NCI-H2196 treated with DMSO at 0.1 percent for 48 hours (cell line): ENCODE measurements around the gene TBC1D3I.
"Not testable (repeated sequence)": the region's sequence is repeated elsewhere in the genome, so short reads cannot be mapped to it uniquely, and the experiment has no call there.

Experiments used
- DNase-seq: peaks from one replicate; lab custom pipeline; 2025; ENCODE audit not compliant: unreplicated experiment; lab: John Stamatoyannopoulos, UW

Gene TBC1D3I

DNA sequence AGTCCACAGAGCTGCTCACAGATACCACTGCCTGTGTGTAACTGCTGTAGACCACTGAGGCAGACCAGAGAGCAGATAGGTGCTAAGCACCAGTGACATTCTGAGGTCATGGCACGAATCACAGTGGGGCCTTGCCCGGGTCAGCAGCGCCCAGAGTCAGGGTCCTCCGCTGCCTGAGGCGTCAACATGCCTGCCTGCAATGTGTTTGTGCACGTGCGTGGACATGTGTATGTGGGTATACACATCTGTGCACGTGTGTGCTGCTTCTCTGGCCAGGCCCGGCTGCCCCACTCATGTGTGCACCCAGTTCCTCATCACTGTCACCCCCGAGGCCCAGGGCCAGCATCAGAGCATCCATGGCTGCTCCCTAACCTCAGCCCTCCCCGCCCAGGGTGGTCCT lies at the start of gene TBC1D3I:
TBC1D3I (minus strand) TSS at position 101 of the 400 bp plus-strand sequence. CDS start 1,585 bp downstream, outside the sequence.
- DNase-seq, result not testable (repeated sequence)

DNA sequence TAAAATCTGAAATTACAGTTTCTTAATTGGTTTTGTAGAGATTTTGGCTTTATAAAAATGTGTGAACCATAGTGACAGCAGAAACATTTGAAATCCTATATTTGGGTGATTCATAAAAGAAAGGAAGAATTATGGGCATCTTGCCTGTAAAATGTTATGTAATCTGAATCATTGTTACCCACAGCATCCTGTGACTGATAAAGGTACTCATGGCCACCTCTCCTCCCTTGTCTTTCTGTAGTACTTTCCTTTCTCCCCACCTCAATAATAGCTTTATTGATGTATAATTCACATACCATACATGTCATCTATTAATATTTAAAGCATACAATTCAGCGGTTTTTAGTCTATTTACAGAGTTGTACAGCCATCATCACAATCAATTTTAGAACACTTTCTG lies 30.8 kb upstream of the TBC1D3I start:
- DNase-seq, result not testable (repeated sequence)

DNA sequence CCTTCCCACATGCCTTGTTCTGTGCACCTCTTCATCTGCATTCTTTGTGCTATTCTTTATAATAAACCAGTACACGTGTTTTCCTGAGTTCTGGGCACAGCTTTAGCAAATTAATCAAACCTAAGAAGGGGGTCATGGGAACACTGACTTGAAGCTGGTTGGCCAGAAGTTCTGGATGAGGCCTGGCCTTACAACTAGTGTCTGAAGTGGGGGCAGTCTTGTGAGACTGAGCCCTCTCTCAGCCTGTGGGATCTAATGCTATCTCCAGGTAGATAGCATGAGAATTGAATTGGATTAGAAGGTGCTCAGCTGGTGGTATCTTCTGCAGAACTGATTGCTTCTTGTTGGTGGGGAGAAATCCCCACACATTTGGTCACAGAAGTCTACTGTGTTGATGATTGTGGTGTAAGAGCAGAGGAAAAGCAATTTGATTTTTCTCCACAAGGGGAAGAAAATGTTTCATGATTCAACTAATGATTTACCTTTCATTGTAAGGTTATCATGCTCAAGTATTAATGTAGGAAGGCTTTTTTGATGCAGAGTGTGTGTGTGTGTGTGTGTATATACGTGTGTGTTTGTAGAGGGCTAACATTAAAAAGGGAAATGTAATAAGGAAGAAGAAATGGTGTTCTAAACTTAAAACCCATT lies 25.7 kb upstream of the TBC1D3I start:
- DNase-seq, result not testable (repeated sequence)

DNA sequence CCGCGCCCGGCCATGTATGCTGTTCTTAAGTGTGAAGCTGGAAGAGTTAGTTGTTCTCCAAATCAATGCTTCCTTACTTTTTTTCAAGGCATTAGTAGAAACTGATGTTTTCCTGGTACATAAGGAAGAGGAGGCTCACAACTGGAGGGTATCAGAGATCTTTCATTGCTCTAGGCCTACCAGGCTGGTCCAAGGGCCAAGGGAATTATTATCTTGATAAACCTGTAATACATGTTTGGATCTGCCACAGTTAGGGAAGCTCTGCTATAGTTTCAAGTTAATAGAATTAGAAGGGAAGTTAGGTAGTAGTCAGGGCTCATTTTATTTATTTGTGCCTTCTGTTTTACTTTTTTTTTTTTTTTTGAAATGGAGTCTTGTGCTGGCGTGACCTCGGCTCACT lies 19.8 kb upstream of the TBC1D3I start:
- DNase-seq, result not testable (repeated sequence)

DNA sequence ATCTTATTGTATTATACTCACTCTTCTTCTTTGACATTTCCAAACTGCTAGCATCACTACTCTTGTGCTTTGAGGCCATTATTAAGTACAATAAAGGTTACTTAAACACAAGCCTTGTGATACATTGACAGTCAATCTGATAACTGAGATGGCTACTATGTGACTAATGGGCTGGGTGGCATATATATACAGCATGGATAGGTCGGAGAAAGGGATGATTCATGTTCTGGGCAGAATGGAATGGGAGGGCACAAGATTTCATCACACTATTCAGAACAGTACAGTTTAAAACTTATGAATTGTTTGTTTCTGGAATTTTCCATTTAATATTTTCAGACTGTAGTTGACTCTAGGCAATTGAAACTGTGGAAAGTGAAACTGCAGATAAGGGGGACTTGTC lies 18.9 kb upstream of the TBC1D3I start:
- not testable (repeated sequence) for DNase-seq

DNA sequence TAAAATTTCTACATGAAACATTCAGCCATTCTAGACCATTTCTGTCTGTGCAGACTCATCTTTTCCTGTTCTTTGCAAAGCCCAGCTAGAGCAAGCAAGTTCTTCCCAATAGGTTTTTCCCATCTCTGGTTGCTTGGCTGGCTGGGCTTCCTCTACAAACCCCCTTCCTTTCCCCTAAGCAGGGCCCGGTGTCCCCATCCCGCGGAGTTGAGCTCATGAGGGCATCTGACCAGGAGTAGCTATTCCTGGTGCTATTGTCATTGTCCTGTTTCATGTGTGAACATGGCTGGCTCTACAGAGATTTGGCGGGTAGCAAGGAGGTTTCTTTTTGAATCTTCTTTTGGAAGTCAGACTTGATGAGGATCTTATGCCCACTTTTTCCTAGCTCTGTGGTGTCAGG lies 22.3 kb downstream of the TBC1D3I start:
- not testable (repeated sequence) for DNase-seq

DNA sequence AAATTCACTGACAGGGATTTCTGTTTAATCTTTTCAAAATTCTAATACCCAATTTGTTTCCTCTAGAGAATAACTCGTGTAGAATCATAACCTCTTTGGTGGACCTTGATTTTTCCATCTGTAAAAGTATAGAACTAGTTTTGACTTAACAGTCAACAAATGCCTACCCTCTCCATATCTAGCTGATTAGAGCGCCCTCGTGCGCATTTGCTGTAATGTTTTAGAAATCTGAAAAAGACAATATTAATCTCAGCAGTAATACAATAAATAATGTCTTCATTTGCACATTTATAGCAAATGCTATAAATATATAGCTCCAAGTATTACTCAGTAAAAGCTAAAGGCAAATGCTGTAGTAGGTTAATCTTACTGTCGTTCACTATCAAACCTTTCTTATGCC lies 34.7 kb downstream of the TBC1D3I start:
- DNase-seq, result not testable (repeated sequence)

DNA sequence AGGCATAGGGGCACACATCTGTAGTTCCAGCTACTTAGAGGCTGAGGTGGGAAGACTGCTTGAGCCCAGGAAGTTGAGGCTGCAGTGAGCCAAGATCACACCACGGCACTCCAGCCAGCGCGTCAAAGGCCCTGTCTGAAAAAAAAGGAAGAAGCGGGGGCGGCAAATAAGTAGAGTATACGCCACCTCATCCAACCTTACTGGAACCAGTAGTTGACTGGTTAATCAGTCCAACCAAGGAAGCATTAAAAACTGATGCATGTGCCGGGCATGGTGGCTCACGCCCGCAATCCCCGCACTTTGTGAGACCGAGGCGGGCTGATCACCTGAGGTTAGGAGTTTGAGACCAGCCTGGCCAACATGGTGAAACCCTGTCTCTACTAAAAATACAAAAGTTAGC lies 41.4 kb downstream of the TBC1D3I start:
- not testable (repeated sequence) for DNase-seq

DNA sequence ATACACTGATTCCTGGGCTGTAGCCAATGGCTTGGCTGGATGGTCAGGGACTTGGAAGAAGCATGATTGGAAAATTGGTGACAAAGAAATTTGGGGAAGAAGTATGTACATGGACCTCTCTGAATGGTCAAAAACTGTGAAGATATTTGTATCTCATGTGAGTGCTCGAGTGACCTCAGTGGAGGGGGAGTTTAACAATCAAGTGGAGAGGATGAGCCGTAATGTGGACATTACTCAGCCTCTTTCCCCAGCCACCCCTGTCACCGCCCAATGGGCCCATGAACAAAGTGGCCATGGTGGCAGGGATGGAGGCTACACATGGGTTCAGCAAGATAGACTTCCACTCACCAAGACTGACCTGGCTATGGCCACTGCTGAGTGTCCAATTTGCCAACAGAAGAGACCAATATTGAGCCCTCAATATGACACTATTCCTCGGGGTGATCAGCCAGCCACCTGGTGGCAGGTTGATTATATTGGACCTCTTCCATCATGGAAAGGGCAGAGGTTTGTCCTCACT lies 42.7 kb downstream of the TBC1D3I start:
- DNase-seq, result not testable (repeated sequence)

DNA sequence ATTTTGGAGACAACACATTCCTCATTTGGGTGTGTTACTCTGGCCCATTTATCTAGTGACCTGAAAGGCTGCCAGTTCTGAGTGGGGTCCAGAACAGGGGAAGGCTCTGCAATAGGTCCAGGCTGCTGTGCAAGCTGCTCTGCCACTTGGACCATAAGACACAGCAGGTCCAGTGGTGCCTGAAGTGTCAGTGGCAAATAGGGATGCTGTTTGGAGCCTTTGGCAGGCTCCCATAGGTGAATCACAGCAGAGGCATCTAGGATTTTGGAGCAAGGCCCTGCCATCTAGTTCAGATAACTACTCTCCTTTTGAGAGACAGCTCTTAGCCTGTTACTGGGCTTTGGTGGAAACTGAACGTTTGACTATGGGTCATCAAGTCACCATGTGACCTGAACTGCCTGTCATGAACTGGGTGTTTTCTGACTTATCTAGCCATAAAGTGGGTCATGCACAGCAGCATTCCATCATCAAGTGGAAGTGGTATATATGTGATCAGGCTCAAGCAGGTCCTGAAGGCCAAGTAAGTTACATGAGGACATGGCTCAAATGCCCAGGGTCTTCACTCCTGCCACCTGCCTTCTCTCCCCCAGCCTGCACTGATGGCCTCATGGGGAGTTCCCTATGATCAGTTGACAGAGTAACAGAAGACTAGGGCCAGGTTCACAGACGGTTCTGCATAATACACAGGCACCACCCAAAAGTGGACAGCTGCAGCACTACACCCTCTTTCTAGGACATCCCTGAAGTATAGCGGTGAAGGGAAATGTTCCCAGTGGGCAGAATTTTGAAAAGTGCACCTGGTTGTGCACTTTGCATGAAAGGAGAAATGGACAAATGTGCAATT lies 43.4 kb downstream of the TBC1D3I start:
- not testable (repeated sequence) for DNase-seq

DNA sequence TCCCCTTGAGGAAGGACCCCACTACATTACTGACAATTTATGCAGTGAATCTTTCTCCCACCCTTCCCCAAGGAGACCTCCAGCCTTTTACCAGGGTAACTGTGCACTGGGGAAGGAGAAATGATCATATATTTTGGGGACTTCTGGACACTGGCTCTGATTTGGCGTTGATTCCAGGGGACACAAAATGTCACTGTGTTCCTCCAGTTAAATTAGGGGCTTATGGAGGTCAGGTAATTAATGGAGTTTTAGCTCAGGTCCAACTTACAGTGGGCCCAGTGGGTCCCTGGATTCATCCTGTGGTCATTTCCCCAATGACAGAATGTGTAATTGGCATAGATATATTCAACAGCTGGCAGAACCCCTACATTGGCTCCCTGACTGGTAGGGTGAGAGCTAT lies 44.8 kb downstream of the TBC1D3I start:
- DNase-seq, result not testable (repeated sequence)

DNA sequence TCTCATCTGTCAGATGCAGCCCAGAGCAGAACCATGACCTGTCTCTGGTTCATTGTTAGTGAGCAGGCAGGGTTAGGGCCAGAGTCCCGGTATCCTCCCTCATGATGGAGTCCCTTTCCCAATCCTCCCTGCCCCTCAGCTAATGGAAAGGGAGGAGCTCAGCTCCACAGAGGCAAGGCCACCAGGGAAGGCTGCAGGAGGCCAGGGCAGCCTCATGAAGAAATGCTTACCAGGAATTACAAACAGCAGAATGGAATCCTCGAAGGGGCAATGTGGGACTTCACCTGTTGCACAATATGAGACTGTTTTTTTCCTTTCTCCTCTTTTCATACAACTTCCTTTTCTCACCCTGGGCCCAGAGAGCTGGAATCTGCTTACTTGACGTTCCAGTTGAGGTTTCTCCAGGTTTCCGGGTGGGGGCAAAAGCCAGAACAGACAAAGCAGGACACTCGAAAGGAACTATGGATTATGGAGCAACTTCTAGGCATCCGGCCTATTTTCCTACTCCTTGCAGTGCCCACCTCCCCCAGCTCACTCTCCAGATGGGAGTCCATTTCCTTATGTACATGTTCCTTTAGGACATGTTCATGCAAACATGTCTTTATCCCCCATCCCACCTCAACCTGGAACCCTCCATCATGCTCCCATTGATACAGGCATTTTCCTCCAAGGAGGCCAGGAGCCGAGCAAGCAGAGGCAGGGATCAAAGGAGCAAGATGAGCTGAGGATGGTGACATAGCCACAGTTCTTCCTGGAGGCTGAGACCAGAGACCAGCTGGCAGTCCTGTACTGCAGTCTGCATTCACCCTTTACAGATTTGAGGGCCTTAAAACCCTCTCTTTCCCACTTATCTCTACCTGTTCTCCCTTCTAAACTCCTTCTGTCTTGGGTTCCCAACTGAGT lies 48.7 kb downstream of the TBC1D3I start:
- not testable (repeated sequence) for DNase-seq

DNA sequence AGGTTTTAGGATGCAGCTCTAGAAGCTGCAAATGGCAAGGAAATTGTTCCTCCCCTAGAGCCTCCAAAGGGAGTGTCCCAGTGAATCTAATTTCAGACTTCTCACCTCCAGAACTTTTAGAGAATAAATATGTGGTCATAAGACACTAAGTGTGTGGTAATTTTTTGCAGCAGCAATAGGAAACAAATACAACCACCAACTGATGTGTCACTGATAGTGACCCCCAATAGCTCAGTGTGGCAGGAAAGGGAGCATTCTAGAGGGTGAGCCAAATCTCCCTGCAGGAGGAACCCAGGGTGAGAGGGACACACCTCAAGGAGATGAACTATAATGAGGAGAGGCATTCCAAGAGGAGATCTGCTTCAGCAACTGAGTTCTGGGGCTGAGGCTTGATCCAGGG lies 49.5 kb downstream of the TBC1D3I start:
- no peak for DNase-seq

DNA sequence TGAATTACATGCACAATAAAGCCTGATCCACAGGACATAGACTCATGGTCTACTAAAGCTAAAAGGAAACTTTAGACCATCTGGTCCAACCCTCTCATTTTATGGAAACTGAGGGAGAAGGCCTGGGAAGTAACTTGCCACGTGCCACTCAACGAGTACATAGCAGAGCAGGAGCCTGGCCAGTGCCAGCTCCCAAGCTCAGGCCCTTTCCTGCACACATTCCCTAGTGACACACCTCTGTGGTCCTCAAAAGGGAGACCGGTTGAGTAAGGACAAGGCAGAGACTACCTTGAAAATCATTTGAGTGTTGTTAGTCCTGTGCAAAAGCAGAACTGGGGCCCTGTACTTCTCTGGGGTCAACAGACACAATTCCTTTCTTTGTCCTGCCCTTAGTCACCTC lies 50.7 kb downstream of the TBC1D3I start:
- DNase-seq, result no peak

DNA sequence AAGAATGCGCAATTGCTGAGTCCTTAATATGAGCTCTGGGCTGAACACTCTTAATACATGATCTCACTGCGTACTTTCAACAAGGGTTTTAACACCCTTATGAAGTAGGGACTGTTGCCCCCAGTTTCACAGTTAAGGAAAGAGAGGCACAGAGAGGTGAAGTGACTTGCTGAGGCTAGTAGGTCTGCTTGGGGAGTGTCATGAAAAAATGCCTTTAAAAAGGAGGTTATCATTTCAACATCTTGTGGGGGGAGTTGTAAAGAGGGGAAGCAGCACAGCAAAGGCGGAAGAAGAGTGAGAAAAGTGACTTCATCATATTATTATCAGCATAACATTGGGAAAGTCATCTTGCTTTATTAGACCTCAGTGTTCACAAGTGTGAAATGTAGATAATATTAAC lies 51.4 kb downstream of the TBC1D3I start:
- no peak for DNase-seq

DNA sequence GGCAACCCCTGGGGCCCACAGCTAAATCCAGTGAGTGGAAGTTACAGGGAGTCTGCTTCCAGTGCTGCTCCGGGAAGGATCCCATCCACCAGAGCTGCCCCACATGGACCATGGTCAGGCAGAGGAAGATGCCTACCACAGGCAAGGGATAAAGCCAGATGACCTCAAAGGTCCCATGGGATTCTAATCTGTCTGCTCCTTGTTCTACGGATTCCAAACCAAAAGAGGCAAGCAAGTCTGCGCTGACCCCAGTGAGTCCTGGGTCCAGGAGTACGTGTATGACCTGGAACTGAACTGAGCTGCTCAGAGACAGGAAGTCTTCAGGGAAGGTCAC lies 52.1 kb downstream of the TBC1D3I start:
- no peak for DNase-seq

DNA sequence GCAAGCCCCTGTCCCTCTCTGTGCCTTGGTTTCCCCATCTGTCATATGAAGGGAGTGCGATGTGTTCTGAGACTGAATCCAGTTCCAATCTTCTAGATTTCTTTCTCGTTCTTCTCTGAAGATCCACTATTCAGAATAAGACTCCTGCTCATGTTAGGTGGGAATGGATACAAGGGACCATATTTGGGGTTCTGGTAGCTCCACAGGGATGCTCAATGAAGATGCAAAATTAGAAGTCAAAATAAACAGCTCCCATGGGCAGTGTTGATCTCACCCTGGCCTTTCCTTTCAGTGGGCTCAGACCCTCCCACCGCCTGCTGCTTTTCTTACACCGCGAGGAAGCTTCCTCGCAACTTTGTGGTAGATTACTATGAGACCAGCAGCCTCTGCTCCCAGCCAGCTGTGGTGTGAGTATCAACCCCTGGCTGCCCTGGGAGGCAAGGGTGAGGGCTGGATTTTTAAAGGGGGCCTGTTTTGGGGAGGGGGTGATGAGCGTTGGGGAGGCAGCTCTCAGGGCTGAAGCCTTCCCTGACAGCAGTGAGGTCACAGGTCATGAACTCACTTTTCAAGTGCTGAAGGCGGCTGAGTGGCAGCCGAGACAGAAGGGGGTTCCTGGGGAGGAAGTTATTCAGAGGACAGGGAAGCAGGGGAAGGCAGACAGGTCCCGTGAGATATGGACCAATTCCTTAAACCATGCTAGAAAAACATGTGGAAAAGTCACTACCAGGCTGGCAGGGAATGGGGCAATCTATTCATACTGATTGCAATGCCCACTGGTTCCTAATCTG lies 52.7 kb downstream of the TBC1D3I start:
- not testable (repeated sequence) for DNase-seq

DNA sequence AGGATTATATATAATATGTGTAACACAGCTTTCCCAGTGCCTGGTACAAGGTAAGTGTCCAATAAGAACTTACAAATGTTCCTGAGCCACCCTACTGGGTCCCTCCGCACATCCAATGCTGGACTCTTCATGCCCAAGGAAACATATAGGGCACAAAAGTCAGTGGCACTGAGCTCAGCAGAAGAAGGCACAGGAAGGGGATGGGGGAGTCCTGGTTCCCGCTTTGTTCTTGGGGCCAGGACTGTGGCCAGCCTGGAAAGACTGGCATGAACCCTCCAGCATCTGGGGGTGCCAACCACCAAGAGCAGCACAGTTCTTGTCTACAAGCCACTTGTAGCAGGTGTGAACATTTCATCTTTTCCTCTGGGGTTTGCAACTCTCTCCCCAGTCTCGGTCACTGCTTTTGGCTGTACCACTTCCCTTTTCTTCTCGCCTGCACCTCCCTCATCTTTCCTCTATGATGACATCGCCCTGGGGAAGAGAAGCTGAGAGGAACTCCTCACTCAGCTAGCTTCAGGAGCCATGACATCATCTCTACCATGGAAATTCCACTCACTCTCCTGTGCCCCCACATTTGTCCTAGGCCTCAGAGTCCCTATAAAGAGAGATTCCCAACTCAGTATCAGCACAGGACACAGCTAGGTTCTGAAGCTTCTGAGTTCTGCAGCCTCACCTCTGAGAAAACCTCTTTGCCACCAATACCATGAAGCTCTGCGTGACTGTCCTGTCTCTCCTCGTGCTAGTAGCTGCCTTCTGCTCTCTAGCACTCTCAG lies 53.7 kb downstream of the TBC1D3I start, which contains the start of gene CCL4L2:
CCL4L2 (plus strand) TSS at position 625 of the 773 bp plus-strand sequence.
- not testable (repeated sequence) for DNase-seq

DNA sequence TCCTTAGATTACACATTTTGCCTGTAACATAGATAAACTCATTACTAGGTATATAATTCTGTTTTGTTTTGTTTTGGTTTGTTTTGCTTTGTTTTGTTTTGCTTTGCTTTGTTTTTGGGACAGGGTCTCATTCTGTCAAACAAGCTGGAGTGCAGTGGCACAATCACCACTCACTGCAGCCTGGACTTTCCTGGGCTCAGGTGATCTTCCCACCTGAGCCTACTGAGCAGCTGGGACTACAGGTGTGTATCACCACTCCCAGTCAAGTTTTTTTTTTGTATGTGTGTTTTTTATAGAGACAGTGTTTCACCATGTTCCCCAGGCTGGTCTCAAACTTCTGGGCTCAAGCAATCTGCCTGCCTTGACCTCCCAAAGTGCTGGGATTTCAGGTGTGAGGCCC lies 54.8 kb downstream of the TBC1D3I start:
- no peak for DNase-seq
